GM19324 (cell line): ENCODE measurements around the gene SEBOX.

Experiments used
- ATAC-seq: cut with Tn5 transposase; IDR thresholded peaks from one replicate; pipeline ENCODE4 v1.9.1; 2021; ENCODE audit warnings: mild to moderate bottlenecking, moderate library complexity; ENCODE audit not compliant: unreplicated experiment, low FRiP score

SEBOX gene

GRCh38 chr17:28369684-28370034, 4.7 kb upstream of the SEBOX start:
- no peak for ATAC-seq

GRCh38 chr17:28368915-28369683, 4.1 kb upstream of the SEBOX start:
- no peak for ATAC-seq

- no peak for ATAC-seq
Measured at GRCh38 chr17:28368306-28368831, 3.4 kb upstream of the SEBOX start.

- ATAC-seq: no peak
Measured at GRCh38 chr17:28367641-28368305, 2.8 kb upstream of the SEBOX start.

- ATAC-seq: no peak
Measured at GRCh38 chr17:28366605-28367004, 1.6 kb upstream of the SEBOX start.

GRCh38 chr17:28365487-28365886, 488 bp upstream of the SEBOX start:
- ATAC-seq: no peak

GRCh38 chr17:28363776-28364650, 986 bp downstream of the SEBOX start:
- ATAC-seq: no peak

- ATAC-seq: no peak
Measured at GRCh38 chr17:28363186-28363585, 1.8 kb downstream of the SEBOX start.

- no peak for ATAC-seq
Measured at GRCh38 chr17:28357901-28358197, 7.2 kb downstream of the SEBOX start.

- peak; percentile 98 for ATAC-seq
Measured at GRCh38 chr17:28357061-28357900, 7.7 kb downstream of the SEBOX start, which contains the start of gene POLDIP2. Gene POLDIP2 (minus strand): TSS chr17:28357527. CDS start chr17:28357448, 79 bp downstream.

- no peak for ATAC-seq
Measured at GRCh38 chr17:28350271-28350670, 14.7 kb downstream of the SEBOX start.

- ATAC-seq: no peak
Measured at GRCh38 chr17:28348979-28349378, 16.0 kb downstream of the SEBOX start.

GRCh38 chr17:28347261-28347891, 17.6 kb downstream of the SEBOX start:
- ATAC-seq: no peak

- ATAC-seq: no peak
Measured at GRCh38 chr17:28346746-28347246, 18.2 kb downstream of the SEBOX start.

- ATAC-seq: no peak
Measured at GRCh38 chr17:28346199-28346580, 18.8 kb downstream of the SEBOX start.

GRCh38 chr17:28345419-28346198, 19.4 kb downstream of the SEBOX start:
- ATAC-seq: no peak

- ATAC-seq: no peak
Measured at GRCh38 chr17:28344435-28344901, 20.5 kb downstream of the SEBOX start.

- no peak for ATAC-seq
Measured at GRCh38 chr17:28344011-28344410, 21.0 kb downstream of the SEBOX start.

- ATAC-seq: no peak
Measured at GRCh38 chr17:28343491-28343932, 21.5 kb downstream of the SEBOX start.
